IMR-90 (cell line): Measurements from ENCODE around the gene DYNLT2. TPM values are rescaled to one million over a fixed set of nuclear protein-coding genes. Genes with fewer than 3 reads are reported as not detected.

Experiments
- ATAC-seq: fragments of 200-7000 bp; cut with Tn5 transposase; 2 replicates; pipeline ENCODE4 v1.9.1; 2020; ENCODE audit warnings: low read depth, mild to moderate bottlenecking, moderate library complexity
- BruUV-seq: library from RNA; stranded (reverse); fragments of 400-500 nt; replicated peaks from 2 replicates; lab custom pipeline; 2021; lab: Mats Ljungman, UMichigan
- CTCF ChIA-PET: fragments of 300-600 bp; formaldehyde crosslinking; extraction: SDS; loops from one replicate; lab custom pipeline; 2021; ENCODE audit warnings: antibody characterized with exemption; lab: Yijun Ruan, JAX
- POLR2A ChIA-PET: fragments of 300-600 bp; sonication (Branson Sonifier 250); formaldehyde crosslinking; loops from one replicate; lab custom pipeline; 2022; ENCODE audit warnings: antibody characterized with exemption; ENCODE audit not compliant: unreplicated experiment; lab: Charles Lee
- DNase-seq: peaks from one replicate; pipeline ENCODE4 v3.0.0; 2013
- H2AFZ ChIP-seq: replicated peaks from 2 replicates; pipeline ENCODE3; 2013; ENCODE audit warnings: low read length, mild to moderate bottlenecking; ENCODE audit not compliant: poor library complexity
- H2AK5ac ChIP-seq: 2 replicates; pipeline ENCODE4 v1.6.1; 2013; ENCODE audit warnings: low read depth, low read length, inconsistent platforms
- H2AK9ac ChIP-seq: replicated peaks from 2 replicates; pipeline ENCODE3; 2013; ENCODE audit warnings: mild to moderate bottlenecking, low read depth, low read length, moderate library complexity; ENCODE audit not compliant: poor library complexity
- H2BK120ac ChIP-seq: 2 replicates; pipeline ENCODE4 v1.6.1; 2013; ENCODE audit warnings: low read depth, low read length, inconsistent platforms
- H2BK15ac ChIP-seq: 3 replicates; pipeline ENCODE4 v1.6.1; 2013; ENCODE audit warnings: low read depth, low read length, inconsistent platforms
- H2BK20ac ChIP-seq: 2 replicates; pipeline ENCODE4 v1.6.1; 2013; ENCODE audit warnings: low read depth, mild to moderate bottlenecking, inconsistent platforms, low read length, moderate library complexity
- H2BK5ac ChIP-seq: 2 replicates; pipeline ENCODE4 v1.6.1; 2013; ENCODE audit warnings: mild to moderate bottlenecking, low read depth, low read length, inconsistent platforms; ENCODE audit not compliant: poor library complexity, severe bottlenecking
- H3K14ac ChIP-seq: replicated peaks from 2 replicates; pipeline ENCODE4 v1.6.1; 2013; ENCODE audit warnings: low read depth, low read length, inconsistent platforms
- H3K18ac ChIP-seq: 2 replicates; pipeline ENCODE4 v1.6.1; 2013; ENCODE audit warnings: low read depth, low read length, control low read depth
- H3K23ac ChIP-seq: 2 replicates; pipeline ENCODE4 v1.6.1; 2013; ENCODE audit warnings: low read depth, low read length, inconsistent platforms
- H3K27ac ChIP-seq: 2 replicates; pipeline ENCODE4 v1.5.1; 2013; ENCODE audit warnings: mild to moderate bottlenecking, control low read depth, low read length; ENCODE audit not compliant: insufficient read depth
- H3K27me3 ChIP-seq: 2 replicates; pipeline ENCODE4 v1.6.1; 2013; ENCODE audit warnings: low read length; ENCODE audit not compliant: control insufficient read depth, insufficient read depth
- H3K36me3 ChIP-seq: 2 replicates; pipeline ENCODE4 v1.6.1; 2013; ENCODE audit warnings: low read length, mixed read lengths; ENCODE audit not compliant: control insufficient read depth, insufficient read depth
- H3K4ac ChIP-seq: 2 replicates; pipeline ENCODE4 v1.6.1; 2013; ENCODE audit warnings: low read depth, low read length, inconsistent platforms
- H3K4me1 ChIP-seq: 2 replicates; pipeline ENCODE4 v1.6.1; 2013; ENCODE audit warnings: low read length, mixed read lengths; ENCODE audit not compliant: control insufficient read depth, insufficient read depth
- H3K4me2 ChIP-seq: 2 replicates; pipeline ENCODE4 v1.6.1; 2013; ENCODE audit warnings: low read depth, mild to moderate bottlenecking, control low read depth, low read length, moderate library complexity
- H3K4me3 ChIP-seq: 2 replicates; pipeline ENCODE4 v1.5.1; 2013; ENCODE audit warnings: low read depth, mild to moderate bottlenecking, control low read depth, low read length, moderate library complexity; ENCODE audit not compliant: insufficient read depth
- H3K56ac ChIP-seq: 2 replicates; pipeline ENCODE4 v1.6.1; 2013; ENCODE audit warnings: low read length, inconsistent platforms; ENCODE audit not compliant: insufficient read depth; ENCODE audit errors: extremely low read depth
- H3K79me1 ChIP-seq, 2 experiments: 2 replicates each; pipeline ENCODE4 v1.6.1; 2013; ENCODE audit warnings: low read length in 2 of 2, inconsistent platforms in 1 of 2, low read depth in 1 of 2
- H3K9ac ChIP-seq: 2 replicates; pipeline ENCODE4 v1.6.1; 2013; ENCODE audit warnings: low read depth, low read length, control low read depth
- H3K9me1 ChIP-seq: 2 replicates; pipeline ENCODE4 v1.6.1; 2013; ENCODE audit warnings: low read length, inconsistent platforms; ENCODE audit not compliant: insufficient read depth
- H3K9me3 ChIP-seq: 2 replicates; pipeline ENCODE4 v1.6.1; 2013; ENCODE audit warnings: low read length; ENCODE audit not compliant: control insufficient read depth, insufficient read depth
- H4K20me1 ChIP-seq: 2 replicates; pipeline ENCODE4 v1.6.1; 2013; ENCODE audit warnings: low read length, inconsistent platforms; ENCODE audit not compliant: insufficient read depth
- H4K5ac ChIP-seq: 2 replicates; pipeline ENCODE4 v1.6.1; 2013; ENCODE audit warnings: mild to moderate bottlenecking, low read depth, low read length, control low read depth
- H4K8ac ChIP-seq, 2 experiments: 2 replicates each; pipeline ENCODE4 v1.6.1; 2013; ENCODE audit warnings: low read depth in 2 of 2, low read length in 2 of 2, control low read depth in 1 of 2, inconsistent platforms in 1 of 2
- H4K91ac ChIP-seq: 2 replicates; pipeline ENCODE4 v1.6.1; 2013; ENCODE audit warnings: low read depth, low read length, inconsistent platforms; ENCODE audit not compliant: insufficient read depth
- BHLHE40 ChIP-seq: fragments of 150-350 bp; IDR thresholded peaks from 2 replicates; pipeline ENCODE4 v1.6.1; 2016; ENCODE audit warnings: mild to moderate bottlenecking, low read depth, low read length
- CEBPB ChIP-seq: IDR thresholded peaks from 2 replicates; pipeline ENCODE4 v1.6.1; 2012; ENCODE audit warnings: low read depth, low read length, improper control_type of control experiment
- CHD1 ChIP-seq: IDR thresholded peaks from 2 replicates; pipeline ENCODE4 v1.6.1; 2012; ENCODE audit warnings: low read depth, low read length, improper control_type of control experiment
- FOS ChIP-seq: fragments of 150-350 bp; IDR thresholded peaks from 2 replicates; pipeline ENCODE4 v1.6.1; 2016; ENCODE audit warnings: low read depth, low read length
- MAFK ChIP-seq: IDR thresholded peaks from 2 replicates; pipeline ENCODE4 v1.6.1; 2012; ENCODE audit warnings: low read depth, low read length, improper control_type of control experiment
- MAZ ChIP-seq: IDR thresholded peaks from 2 replicates; pipeline ENCODE4 v1.6.1; 2012; ENCODE audit warnings: low read depth, mild to moderate bottlenecking, low read length, improper control_type of control experiment, moderate library complexity, borderline replicate concordance
- MXI1 ChIP-seq: IDR thresholded peaks from 2 replicates; pipeline ENCODE4 v1.6.1; 2012; ENCODE audit warnings: low read depth, mild to moderate bottlenecking, low read length, moderate library complexity, borderline replicate concordance
- NFE2L2 ChIP-seq: fragments of 150-350 bp; IDR thresholded peaks from 2 replicates; pipeline ENCODE4 v1.6.1; 2016; ENCODE audit warnings: low read depth, mild to moderate bottlenecking, low read length
- POLR2A ChIP-seq: IDR thresholded peaks from 2 replicates; pipeline ENCODE4 v1.6.1; 2012; ENCODE audit warnings: mild to moderate bottlenecking, low read depth, low read length
- RAD21 ChIP-seq: IDR thresholded peaks from 2 replicates; pipeline ENCODE4 v1.6.1; 2012; ENCODE audit warnings: low read length, improper control_type of control experiment
- RCOR1 ChIP-seq: IDR thresholded peaks from 2 replicates; pipeline ENCODE4 v1.6.1; 2012; ENCODE audit warnings: mild to moderate bottlenecking, low read length, improper control_type of control experiment; ENCODE audit not compliant: insufficient replicate concordance
- RFX5 ChIP-seq: IDR thresholded peaks from 2 replicates; pipeline ENCODE4 v1.8.0; 2012; ENCODE audit warnings: low read depth, mild to moderate bottlenecking, low read length, moderate library complexity
- SMC3 ChIP-seq: fragments of 150-350 bp; IDR thresholded peaks from 2 replicates; pipeline ENCODE4 v1.6.1; 2016; ENCODE audit warnings: low read depth, mild to moderate bottlenecking, antibody characterized with exemption, low read length, moderate library complexity
- WGBS, 2 experiments: methylation state at CpG; one replicate each; pipeline versions ENCODE4 v1.1.5 to v1.1.7; 2013; ENCODE audit warnings: missing lambda C conversion rate in 2 of 2; ENCODE audit not compliant: insufficient read length in 1 of 2; ENCODE audit errors: extremely low coverage in 2 of 2; 5-methylcytosine and 5-hydroxymethylcytosine counted together
- dilution Hi-C: fragments of 300-500 bp; cut with HindIII; formaldehyde crosslinking; loops from one replicate; pipeline ENCODE4 v1.14.3; 2018; ENCODE audit warnings: low sequenced_read_pairs; ENCODE audit not compliant: unreplicated experiment
- in situ Hi-C: fragments of 300-500 bp; cut with MboI; formaldehyde crosslinking; loops from 3 replicates; pipeline ENCODE4 v1.14.3; 2019; ENCODE audit warnings: low sequenced_read_pairs, inconsistent platforms, mixed read lengths
- intact Hi-C: fragments of 100-400 bp; cut with micrococcal nuclease; formaldehyde crosslinking; loops from 2 replicates; pipeline ENCODE4 v1.10.0; 2022
- polyA plus RNA-seq, 3 experiments: library from polyadenylated mRNA; depleted of rRNA; stranded (reverse); fragments of >200 nt; gene quantifications; 2 replicates each; pipeline ENCODE4 v1.2.3, GENCODE V29; 2012; ENCODE audit warnings: low replicate concordance in 1 of 3
- total RNA-seq: library from RNA; depleted of rRNA; stranded (reverse); fragments of >200 nt; gene quantifications from 2 replicates; pipeline ENCODE4 v1.2.3, GENCODE V29; 2012
- TF ChIP-seq, protein P1 (sequence below): fragments of 150-350 bp; IDR thresholded peaks from 2 replicates; pipeline ENCODE4 v1.6.1; 2016; ENCODE audit warnings: low read depth, mild to moderate bottlenecking, low read length, moderate library complexity, borderline replicate concordance
- TF ChIP-seq, protein P2 (sequence below): conservative IDR thresholded peaks from 2 replicates; pipeline ENCODE4 v1.5.1; 2012; ENCODE audit warnings: mild to moderate bottlenecking, low read depth, low read length, improper control_type of control experiment
- TF ChIP-seq, protein P3 (sequence below): fragments of 150-350 bp; IDR thresholded peaks from 2 replicates; pipeline ENCODE4 v1.6.1; 2017; ENCODE audit warnings: mild to moderate bottlenecking, antibody characterized with exemption, low read length, low read depth

DYNLT2 gene
- total and polyA plus RNA-seq, 2 of the 4 experiments (the other 2 are of a cell fraction) = 0.36 to 0.44 TPM

DNA sequence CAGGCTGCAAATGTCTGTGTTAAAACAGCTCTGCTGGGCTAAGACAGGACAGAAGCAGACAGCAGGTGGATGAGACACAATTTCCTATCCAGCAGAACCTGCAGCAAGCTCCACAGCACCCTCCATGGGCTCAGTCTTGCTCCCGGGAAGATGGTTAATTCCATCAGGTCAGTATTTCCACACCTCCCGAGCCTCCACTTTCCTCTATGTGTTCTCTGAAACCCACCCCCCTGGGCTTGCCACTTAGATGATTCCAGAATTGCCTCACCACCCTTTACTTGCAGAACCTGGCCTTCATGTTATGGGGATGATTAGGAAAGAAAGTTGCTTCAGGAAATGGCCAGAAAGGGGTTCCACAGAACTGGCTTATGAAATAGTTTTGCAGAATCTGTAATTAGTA is 43.8 kb upstream of the DYNLT2 start:
- Histone ChIP-seq H3K4me1 (peaks cover 2% of the 10 kb centered on the region; the same call in 1 of the 2 replicates), H2AK9ac (no peak overlapping the region), H3K18ac (no peak overlapping the region), H3K23ac (no peak overlapping the region), H3K4me3 (no peak overlapping the region), H3K27ac (no peak overlapping the region), H4K5ac (no peak overlapping the region), H3K9me3 (no peaks in the 10 kb centered on the region), H3K56ac (no peak overlapping the region), H3K79me1 (no peaks in the 10 kb centered on the region), H2AK5ac (no peak overlapping the region), H4K91ac (no peak overlapping the region), H2BK120ac (no peak overlapping the region), H4K20me1 (no peaks in the 10 kb centered on the region), H4K8ac (no peak overlapping the region), H2BK20ac (no peak overlapping the region), H3K4ac (no peak overlapping the region), H2BK15ac (no peak overlapping the region), H3K4me2 (no peak overlapping the region), H3K36me3 (no peaks in the 10 kb centered on the region), H3K9ac (no peak overlapping the region), H3K9me1 (no peaks in the 10 kb centered on the region), H2BK5ac (no peak overlapping the region), H2AFZ (no peak overlapping the region), H3K14ac (no peak overlapping the region), H3K27me3 (peaks cover 15% of the 10 kb centered on the region)
- BruUV-seq = no TSS peak
- ATAC-seq (no peak), DNase-seq (no peak)
- in situ Hi-C loops = loop anchor here (10.0 kb wide), 2 partner anchors 510 to 720 kb away; partner anchors contain the start of gene FAM120B
- TF ChIP-seq MAZ (no peak), RAD21 (no peak), POLR2A (no peak), RFX5 (no peak), CEBPB (no peak), MXI1 (no peak), RCOR1 (no peak), NFE2L2 (no peak), MAFK (no peak), FOS (no peak), BHLHE40 (no peak), CHD1 (no peak), SMC3 (no peak)
- TF ChIP-seq, protein P1, sequence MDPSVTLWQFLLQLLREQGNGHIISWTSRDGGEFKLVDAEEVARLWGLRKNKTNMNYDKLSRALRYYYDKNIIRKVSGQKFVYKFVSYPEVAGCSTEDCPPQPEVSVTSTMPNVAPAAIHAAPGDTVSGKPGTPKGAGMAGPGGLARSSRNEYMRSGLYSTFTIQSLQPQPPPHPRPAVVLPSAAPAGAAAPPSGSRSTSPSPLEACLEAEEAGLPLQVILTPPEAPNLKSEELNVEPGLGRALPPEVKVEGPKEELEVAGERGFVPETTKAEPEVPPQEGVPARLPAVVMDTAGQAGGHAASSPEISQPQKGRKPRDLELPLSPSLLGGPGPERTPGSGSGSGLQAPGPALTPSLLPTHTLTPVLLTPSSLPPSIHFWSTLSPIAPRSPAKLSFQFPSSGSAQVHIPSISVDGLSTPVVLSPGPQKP = no peak
- TF ChIP-seq, protein P2, sequence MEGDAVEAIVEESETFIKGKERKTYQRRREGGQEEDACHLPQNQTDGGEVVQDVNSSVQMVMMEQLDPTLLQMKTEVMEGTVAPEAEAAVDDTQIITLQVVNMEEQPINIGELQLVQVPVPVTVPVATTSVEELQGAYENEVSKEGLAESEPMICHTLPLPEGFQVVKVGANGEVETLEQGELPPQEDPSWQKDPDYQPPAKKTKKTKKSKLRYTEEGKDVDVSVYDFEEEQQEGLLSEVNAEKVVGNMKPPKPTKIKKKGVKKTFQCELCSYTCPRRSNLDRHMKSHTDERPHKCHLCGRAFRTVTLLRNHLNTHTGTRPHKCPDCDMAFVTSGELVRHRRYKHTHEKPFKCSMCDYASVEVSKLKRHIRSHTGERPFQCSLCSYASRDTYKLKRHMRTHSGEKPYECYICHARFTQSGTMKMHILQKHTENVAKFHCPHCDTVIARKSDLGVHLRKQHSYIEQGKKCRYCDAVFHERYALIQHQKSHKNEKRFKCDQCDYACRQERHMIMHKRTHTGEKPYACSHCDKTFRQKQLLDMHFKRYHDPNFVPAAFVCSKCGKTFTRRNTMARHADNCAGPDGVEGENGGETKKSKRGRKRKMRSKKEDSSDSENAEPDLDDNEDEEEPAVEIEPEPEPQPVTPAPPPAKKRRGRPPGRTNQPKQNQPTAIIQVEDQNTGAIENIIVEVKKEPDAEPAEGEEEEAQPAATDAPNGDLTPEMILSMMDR = no peak
- TF ChIP-seq, protein P3, sequence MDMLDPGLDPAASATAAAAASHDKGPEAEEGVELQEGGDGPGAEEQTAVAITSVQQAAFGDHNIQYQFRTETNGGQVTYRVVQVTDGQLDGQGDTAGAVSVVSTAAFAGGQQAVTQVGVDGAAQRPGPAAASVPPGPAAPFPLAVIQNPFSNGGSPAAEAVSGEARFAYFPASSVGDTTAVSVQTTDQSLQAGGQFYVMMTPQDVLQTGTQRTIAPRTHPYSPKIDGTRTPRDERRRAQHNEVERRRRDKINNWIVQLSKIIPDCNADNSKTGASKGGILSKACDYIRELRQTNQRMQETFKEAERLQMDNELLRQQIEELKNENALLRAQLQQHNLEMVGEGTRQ = no peak
- intact Hi-C loops = no loop called here
- no CpG with 5 or more reads among the region's 2 CpGs for WGBS, 2 experiments
- CTCF ChIA-PET = interaction anchor here (0.8 to 0.9 kb wide), 2 partner anchors 8 to 11 kb away, joined by 3 read pairs; no protein-coding TSS in a partner anchor
- POLR2A ChIA-PET = no interaction called here
- dilution Hi-C loops = no loop called here
